NAMALWA (cell line): Measurements from ENCODE around the gene ITPKB.
"Not testable (repeated sequence)": the region's sequence is repeated elsewhere in the genome, so short reads cannot be mapped to it uniquely, and the experiment has no call there.

ENCODE experiments used
- DNase-seq: peaks from one replicate; pipeline ENCODE4 v3.0.0-alpha.2; 2015; ENCODE audit warnings: low spot score

The ITPKB gene

DNA sequence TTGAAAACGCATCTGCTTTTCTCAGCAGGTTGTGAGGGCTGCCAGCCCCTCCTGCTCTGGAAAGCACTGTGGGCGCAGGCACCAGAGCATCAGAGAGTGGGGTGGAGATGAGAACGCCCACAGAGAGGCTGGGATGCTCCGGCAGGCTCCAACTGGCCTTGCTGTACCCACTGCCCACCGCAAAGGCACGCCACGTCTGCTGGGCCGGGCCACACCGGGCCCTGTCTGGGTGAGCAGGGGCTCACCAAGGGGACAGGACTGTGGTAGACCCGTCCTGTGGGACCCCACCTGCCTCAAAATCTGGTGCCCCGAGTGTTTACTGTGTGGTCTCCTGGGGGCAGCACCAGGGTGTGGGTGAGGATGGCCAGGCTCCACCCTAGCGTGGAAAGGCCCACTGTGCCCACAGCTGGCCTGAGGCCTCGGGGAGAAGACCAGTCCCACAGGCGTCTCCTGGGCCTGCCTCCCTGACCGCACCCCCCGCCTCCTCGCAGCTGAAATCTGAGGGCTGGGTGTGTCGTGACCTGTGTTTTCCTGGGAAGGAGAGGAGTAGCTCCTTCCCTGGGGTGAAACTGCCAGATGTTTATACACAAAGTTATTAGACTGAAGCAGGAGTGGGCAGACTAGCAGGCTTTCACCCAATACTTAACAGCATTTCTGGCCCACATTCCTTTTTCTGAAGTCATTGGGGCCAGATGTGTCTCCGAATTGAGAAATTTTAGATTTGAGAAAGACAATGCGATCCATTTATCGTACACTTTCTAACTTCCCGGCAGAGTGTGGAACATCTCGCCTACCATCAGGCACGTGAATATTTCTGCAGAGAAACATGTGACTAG, 136.7 kb downstream of the ITPKB start:
- DNase-seq, result no peak

DNA sequence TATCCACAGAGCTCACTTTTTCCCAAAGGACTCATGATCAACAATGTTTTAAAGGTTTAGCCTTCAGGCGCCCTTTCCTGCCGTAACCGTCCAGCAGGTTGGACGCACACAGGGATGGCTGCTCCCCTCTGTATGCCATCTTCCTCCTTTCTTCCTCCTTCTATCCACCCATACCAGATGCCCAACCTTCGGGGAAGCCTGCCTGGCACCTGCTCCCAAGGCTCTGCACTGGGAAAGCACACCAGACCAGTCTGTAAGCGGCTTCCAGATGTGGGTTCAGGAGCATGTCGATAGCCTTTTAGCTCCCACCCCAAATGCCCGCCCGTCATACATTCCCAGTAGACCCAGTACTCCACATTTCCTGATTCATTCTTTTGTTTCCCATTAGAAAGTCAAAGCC, 137.6 kb downstream of the ITPKB start:
- no peak for DNase-seq

DNA sequence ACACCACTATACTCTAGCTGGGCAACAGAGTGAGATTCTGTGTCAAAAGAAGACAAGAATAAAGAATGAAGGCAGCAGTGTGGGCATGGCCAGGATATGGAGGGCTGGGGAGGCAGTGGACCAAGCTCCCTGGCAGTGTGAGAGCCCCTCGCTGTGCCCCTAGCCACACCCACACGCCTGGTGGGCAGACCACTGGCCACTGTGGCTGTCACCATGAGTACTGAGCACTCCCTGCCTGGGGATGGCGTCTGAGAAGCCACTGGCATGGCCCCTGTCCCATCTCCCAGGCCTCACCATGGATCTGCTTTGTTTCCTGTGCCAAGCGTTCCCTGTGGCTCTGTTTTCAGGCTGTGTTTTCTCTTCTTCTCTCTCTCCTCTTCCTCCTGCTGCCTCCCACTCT, 138.8 kb downstream of the ITPKB start:
- no peak for DNase-seq

DNA sequence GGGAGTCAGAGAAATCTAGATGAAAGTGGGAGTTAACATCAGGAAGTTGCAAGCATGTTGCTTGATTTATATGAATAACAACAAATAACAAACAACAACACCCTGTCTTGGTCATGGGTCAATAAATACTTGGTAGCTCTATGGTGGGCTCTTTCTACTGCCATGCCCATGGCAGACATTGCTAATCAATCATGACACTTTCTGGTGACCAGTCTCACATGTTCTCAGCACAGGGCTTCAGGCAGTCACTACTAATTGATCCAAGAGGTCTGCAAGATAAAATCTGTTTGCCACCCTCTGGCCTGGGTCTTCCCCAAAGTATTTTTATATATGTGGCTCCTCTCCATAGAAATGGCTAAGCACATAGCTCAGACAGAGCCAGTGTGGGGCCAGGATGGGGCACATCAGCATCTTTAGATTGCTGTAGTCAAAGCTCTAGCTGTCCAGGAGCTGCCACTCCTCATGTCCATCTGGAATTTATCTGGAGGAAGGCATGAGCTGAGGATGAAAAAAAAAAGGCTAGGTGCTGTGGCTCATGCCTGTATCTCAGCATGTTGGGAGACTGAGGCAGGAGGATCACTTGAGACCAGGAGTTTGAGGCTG, 139.3 kb downstream of the ITPKB start:
- no peak for DNase-seq

DNA sequence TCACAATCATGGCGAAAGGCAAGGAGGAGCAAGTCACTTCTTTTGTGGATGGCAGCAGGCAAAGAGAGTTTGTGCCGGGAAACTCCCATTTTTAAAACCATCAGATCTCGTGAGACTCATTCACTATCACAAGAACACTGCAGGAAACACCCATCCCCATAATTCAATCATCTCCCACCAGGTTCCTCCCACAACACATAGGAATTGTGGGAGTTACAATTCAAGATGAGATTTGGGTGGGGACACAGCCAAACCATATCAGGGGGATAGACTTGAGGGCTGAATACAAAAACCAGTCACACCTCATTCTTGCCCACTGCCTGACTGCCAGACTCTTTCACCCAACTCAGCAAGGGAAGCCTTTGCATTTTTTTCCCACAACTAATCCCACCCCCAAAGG, 140.1 kb downstream of the ITPKB start:
- DNase-seq, result not testable (repeated sequence)

DNA sequence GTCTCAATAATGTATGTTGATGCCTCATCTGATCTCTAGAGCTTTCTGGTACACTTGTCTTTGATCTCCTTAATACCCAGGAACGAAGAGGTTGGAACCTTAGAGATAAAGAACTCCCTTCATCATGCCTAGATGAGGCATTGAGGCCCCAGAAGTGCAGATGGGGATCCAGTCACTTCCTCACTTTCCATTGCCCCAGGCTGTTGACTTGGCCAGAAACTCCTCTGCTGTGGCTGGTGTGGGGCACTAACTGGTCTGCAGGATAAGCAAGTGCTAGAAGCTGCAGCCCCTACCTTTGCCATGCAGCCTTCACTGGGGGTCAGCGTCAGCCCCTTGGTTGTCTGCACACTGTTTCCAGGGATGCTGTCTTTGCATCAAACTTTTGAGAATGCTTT, 140.6 kb downstream of the ITPKB start:
- DNase-seq, result no peak

DNA sequence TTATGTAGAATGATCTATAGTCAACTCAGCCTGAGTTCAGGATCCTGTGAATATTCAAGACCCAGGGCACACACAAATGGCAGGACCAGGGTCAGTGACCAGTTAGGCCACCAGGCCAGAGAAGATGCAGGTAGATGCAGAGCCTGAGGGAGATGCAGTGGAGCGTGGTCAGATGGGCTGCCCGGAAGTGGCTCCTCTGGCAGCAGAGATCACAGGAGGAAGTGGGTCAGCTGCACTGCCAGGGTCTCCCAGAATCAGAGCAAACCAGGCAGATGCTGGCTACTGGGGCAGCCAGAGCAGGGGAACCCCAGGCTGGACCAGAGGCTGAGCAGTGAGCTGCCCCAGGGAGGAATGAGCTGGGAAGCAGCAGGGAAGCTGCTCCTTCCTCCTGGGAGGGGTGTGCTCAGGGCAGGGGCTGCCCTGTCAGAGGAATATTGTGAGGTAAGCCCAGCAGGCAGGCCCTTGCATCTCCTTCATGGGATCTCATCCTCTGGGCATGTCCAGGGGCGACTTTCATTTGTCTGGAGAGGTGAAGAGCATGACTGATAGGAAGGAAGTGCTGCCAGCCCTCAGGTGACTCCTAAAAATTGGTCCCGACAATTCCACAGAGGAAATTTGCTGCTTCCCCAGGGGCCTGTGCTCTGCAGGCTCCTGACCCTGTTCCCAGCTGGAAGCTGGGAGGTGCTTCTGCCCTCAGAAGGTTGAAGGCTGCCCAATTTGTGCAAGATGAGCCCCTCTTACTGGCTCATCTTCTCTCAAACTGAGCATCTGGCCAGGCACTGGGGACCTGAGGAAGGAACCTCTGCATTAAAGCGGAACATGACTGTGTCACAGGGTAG, 141.2 kb downstream of the ITPKB start:
- no peak for DNase-seq

DNA sequence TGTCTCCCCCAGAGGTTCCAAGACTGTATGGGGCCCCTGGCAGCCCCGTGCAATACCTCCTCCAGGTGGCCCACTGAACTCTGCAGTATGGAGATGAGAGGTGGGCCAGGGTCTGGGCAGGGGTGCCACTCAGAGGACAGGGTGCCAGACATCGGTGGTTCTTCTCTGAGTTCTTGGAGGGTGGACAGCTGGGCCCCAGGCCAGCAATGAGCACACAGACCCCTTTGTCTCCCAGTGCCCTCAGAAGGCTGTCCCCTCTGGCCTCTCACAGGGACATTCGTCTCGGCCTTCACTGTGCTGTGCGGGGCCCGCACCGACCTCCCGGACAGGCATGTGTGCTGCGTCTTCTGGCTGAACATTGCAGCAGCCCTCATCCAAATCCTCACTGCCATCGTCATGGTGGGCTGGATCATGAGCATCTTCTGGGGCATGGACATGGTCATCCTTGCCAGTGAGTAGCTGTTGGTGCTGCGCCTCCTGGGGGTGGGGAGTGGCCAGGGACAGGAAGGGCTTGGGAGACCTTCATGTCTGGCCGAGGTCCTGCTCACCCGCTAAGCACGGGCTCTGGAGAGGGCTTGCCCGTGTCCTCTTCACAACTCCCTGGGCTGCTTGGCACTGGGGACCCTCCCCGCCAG, 142.4 kb downstream of the ITPKB start:
- DNase-seq, result no peak

DNA sequence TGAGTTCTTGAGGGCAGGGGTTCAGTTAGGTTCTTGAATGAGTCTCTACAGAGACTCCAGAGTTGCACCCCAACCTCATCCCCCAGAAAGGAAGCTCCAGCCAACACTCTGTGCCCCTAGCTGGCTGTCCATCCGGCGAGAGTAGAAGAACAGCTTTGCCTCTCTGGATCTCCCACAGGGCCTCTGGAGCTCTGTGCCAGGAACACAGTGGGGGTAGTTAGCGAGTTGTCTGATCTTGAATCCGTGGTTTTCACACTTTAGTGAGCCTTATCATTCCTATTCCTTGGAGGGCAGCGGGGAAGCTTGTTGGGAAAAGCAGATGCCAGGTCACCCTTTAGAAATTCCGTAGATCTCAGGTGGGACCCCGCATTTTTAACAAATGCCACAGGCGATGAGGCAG, 145.5 kb downstream of the ITPKB start:
- DNase-seq, result no peak

DNA sequence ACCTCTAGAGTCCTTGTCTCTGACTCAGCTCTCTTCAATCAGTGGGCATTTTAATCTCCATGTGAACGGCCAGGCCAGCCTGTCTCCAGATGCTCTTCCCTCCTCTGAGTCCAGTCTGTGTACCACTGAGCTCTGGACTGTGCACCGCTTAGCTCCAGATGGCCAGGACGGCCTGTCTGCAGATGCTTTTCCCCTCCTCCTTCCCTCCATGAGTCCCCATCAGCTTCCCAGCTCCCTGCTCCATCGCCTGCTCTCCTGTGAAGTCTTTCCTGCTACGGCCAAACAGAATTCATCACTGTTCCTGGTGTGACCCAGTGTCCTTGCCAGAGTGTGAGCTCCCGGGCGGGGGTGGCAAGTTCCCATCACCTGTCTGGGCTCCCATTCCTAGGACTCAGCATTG, 148.5 kb downstream of the ITPKB start:
- no peak for DNase-seq

DNA sequence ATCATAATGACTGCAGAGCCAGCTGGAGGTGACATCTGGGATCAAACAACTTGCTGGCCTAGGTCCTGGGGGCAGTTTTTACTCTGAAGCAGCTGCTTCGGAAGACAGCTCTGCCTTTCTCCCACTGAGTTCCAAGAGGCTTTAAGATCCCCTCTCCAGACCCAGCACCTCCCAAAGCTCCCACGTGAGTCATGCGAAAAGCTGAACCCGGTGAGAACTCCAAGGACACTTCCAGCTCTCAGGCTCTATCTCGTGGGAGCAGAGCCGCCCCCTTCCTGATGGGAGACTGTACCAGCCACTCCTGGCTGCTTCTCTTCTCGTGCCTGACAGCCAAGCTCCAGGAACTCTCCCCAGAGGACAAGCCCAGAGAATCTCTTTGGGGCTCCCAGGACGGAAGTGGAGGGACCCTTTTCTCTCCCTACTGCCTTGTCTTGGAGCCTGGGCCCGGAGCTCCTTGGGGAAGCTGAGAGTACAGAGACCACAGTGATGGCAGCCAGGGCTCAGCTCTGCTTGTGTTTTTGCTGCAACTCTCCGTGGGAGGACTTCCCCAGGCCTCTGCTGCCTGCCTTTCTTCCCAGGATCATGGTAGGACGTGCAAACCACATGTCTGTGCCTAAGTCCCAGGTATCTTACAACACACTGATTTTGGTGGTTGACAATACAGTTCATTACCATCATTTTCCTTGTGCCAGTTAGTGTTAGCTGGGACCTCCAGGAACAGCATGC, 149.9 kb downstream of the ITPKB start:
- DNase-seq, result no peak

DNA sequence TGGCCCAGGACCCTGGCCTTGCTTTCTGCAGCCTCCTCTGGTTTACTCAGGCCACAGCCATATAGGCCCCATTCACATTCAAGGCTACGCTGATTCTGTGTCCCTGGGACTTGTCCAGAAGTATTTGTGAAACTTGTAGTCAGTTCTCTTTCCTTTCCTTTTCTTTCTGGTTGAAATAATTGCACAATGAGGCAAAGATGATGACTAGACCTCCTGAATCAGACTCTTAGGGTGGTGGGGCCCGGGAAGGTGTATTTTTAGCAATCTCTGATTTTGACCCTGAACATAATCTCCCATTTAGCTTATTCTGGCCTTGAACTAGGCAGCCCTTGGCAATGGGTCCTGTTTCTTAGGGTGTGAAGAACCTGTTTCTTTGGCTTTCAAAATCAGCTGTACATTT, 150.6 kb downstream of the ITPKB start:
- no peak for DNase-seq

DNA sequence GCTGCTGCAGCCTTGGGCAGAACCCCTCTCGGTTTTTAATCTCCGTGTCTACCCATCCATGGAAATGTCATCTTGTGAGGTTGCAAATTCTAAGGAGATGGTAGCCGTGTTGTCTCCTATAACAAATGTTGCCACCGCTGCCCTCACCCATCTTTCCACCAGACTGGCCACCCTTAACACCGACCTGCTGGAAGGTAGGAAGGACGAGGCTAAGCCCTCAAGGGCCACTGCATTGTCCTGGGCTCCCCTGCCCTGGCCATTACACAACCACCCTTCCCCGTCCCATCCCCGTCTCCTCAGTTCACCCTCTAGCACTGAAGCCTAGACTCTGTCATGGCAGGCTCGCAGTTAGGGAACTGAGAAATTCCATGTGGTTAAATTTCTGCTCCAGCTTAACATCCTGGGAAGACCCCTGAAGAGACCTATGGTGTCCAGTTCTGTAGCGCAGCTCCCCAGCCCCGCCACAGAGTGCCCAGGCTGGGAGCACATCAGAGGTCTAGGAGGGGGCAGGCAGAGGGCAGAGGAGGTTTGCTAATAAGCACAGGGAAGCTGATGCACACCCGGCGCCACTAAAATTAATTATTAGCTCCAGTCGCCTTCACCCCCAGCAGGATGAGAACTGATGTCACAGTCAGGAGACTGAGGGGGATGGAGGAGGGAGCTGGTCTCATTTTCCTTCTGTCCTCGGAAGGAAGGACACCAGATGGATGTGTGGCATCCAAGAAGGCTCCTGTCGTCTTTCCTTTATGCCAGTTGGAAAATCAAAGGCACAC, 152.2 kb downstream of the ITPKB start:
- DNase-seq, result no peak

DNA sequence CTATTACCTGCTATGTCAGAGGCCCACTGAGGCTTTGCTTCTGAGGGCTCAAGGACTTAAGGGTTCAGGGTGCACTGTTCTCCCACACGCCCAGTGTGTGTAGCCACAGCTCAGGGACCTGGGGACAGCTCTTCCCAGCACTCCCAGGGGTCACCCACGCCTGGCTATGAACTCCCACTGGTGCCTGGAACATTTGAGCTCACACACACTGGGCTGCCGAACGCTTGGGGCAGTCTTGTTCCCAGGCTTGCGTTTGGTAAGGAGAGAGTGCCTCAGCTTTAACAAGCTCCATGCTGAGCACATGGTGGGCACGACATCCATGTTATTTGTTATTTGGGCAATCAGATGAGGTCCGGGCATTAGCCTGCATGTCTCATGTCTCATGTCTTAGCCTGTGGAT, 153.0 kb downstream of the ITPKB start:
- DNase-seq, result no peak

DNA sequence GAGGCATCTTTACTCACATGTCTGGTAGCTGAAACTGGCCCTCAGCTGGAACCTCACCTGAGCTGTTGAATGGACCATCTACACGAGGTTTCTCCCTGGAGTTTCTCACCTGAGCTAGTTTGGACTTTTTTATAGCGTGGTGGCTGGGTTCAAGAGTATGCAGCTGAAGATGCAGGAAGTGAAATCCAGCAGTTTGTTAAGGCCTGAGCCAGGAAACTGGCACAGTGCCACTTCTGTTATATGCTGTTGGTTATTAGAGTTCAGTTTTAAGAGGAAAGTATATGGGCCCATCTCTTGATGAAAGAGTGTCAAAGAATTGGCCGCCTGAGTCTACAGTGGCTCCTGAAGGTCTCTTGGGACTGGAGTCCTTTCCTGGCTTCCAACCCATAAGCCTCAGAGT, 154.9 kb downstream of the ITPKB start:
- DNase-seq, result no peak

DNA sequence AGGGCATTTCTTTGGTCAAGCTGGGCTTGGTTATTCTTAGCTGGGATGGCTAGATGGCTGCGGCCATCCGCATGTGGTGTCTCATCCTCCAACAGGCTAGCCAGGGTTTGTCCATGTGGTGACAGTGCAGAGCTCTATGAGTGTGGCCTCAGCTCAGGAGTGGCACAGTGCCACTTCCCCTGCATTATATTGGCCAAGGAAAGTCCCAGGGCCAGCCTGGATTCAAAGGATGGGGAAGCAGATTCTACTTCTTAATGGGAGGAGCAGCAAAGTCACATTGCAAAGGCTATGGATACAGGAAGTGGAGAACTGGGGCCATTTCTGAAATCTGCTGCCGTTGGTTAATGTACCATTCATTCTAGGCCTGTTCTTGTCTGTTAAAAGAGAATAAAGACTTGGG, 156.1 kb downstream of the ITPKB start:
- no peak for DNase-seq
